GM12878 (cell line): Measurements from ENCODE around the gene TACR2. TPM values are rescaled to one million over a fixed set of nuclear protein-coding genes. Genes with fewer than 3 reads are reported as not detected.

Experiments
- ATAC-seq: fragments of 200-7000 bp; cut with Tn5 transposase; 3 replicates; pipeline ENCODE4 v1.9.1; 2020; ENCODE audit warnings: mild to moderate bottlenecking, moderate library complexity
- BruUV-seq: library from RNA; stranded (reverse); fragments of 400-500 nt; replicated peaks from 2 replicates; lab custom pipeline; 2021; lab: Mats Ljungman, UMichigan
- CTCF ChIA-PET: fragments of 300-600 bp; sonication (Branson Sonifier 250); formaldehyde crosslinking; extraction: SDS; loops from one replicate; lab custom pipeline; 2021; ENCODE audit warnings: inconsistent platforms; lab: Yijun Ruan, JAX
- POLR2A ChIA-PET: fragments of 350-600 bp; formaldehyde crosslinking; extraction: SDS; loops from one replicate; lab custom pipeline; 2021; ENCODE audit warnings: inconsistent platforms; lab: Charles Lee
- RAD21 ChIA-PET: fragments of 300-600 bp; sonication (Branson Sonifier 250); formaldehyde crosslinking; loops from one replicate; lab custom pipeline; 2023; ENCODE audit warnings: antibody characterized with exemption; ENCODE audit not compliant: unreplicated experiment; lab: Charles Lee
- SMC1A ChIA-PET: fragments of 300-600 bp; sonication (Branson Sonifier 250); formaldehyde crosslinking; loops from one replicate; lab custom pipeline; 2023; ENCODE audit not compliant: unreplicated experiment, uncharacterized antibody; lab: Charles Lee
- DNase-seq: peaks from one replicate; pipeline ENCODE4 v3.0.0-alpha.2; 2011; ENCODE audit warnings: low read depth, low spot score
- FAIRE-seq: peaks from 3 replicates; lab custom pipeline; 2011; peaks lifted over from hg19 to GRCh38; lab: Jason Lieb, UNC
- H2AFZ ChIP-seq: 2 replicates; pipeline ENCODE4 v1.6.0; 2011; ENCODE audit warnings: low read depth, low read length, control low read depth; ENCODE audit not compliant: control insufficient read depth
- H3K27ac ChIP-seq: 2 replicates; pipeline ENCODE4 v1.5.1; 2011; ENCODE audit warnings: control low read depth; ENCODE audit not compliant: control insufficient read depth, insufficient read depth
- H3K27me3 ChIP-seq, 2 experiments: replicated peaks in 1 of 2; 2 replicates each; pipeline versions ENCODE4 v1.6.0 to v1.6.1; 2011; ENCODE audit warnings: low read length in 1 of 2; ENCODE audit not compliant: control insufficient read depth in 2 of 2, insufficient read depth in 2 of 2
- H3K36me3 ChIP-seq, 2 experiments: 2 replicates each; pipeline ENCODE4 v1.5.1; 2011; ENCODE audit warnings: low read length in 1 of 2; ENCODE audit not compliant: control insufficient read depth in 2 of 2, insufficient read depth in 2 of 2
- H3K4me1 ChIP-seq: 2 replicates; pipeline ENCODE4 v1.6.1; 2011; ENCODE audit warnings: mild to moderate bottlenecking, low read length, moderate library complexity, mixed read lengths; ENCODE audit not compliant: control insufficient read depth, insufficient read depth
- H3K4me2 ChIP-seq: 2 replicates; pipeline ENCODE4 v1.6.0; 2011; ENCODE audit warnings: control low read depth; ENCODE audit not compliant: control insufficient read depth, insufficient read depth
- H3K4me3 ChIP-seq: fragments of 200-600 bp; sonication (generic); 2 replicates; pipeline ENCODE4 v1.5.1; 2016
- H3K79me2 ChIP-seq: 2 replicates; pipeline ENCODE4 v1.6.0; 2011; ENCODE audit warnings: low read length; ENCODE audit not compliant: control insufficient read depth, insufficient read depth
- H3K9ac ChIP-seq: 2 replicates; pipeline ENCODE4 v1.8.0; 2011; ENCODE audit warnings: low read length, control low read depth, mixed read lengths; ENCODE audit not compliant: control insufficient read depth, insufficient read depth
- H3K9me3 ChIP-seq: replicated peaks from 3 replicates; pipeline ENCODE4 v1.5.1; 2011; ENCODE audit warnings: mild to moderate bottlenecking, low read length; ENCODE audit not compliant: control insufficient read depth, insufficient read depth
- H4K20me1 ChIP-seq: 2 replicates; pipeline ENCODE4 v1.6.0; 2011; ENCODE audit not compliant: control insufficient read depth, insufficient read depth
- ESRRA ChIP-seq: IDR thresholded peaks from 2 replicates; pipeline ENCODE4 v1.6.1; 2012; ENCODE audit warnings: mild to moderate bottlenecking, low read length, improper control_type of control experiment
- MXI1 ChIP-seq: fragments of 150-350 bp; IDR thresholded peaks from 2 replicates; pipeline ENCODE4 v1.6.1; 2011; ENCODE audit warnings: low read depth, mild to moderate bottlenecking, inconsistent platforms, low read length, improper control_type of control experiment
- NKRF ChIP-seq: fragments of 450-650 bp; conservative IDR thresholded peaks from 2 replicates; pipeline ENCODE4 v1.6.1; 2017; ENCODE audit warnings: mild to moderate bottlenecking, moderate library complexity
- RBBP5 ChIP-seq: fragments of 200-600 bp; sonication (generic); conservative IDR thresholded peaks from 2 replicates; pipeline ENCODE4 v1.6.1; 2016
- RCOR1 ChIP-seq: conservative IDR thresholded peaks from 2 replicates; pipeline ENCODE4 v1.6.1; 2012; ENCODE audit warnings: low read depth, low read length, improper control_type of control experiment
- RELB ChIP-seq: fragments of 450-650 bp; IDR thresholded peaks from 2 replicates; pipeline ENCODE4 v1.6.1; 2017; ENCODE audit warnings: low read depth, mild to moderate bottlenecking, moderate library complexity
- SUZ12 ChIP-seq: fragments of 200-600 bp; sonication (generic); IDR thresholded peaks from one replicate; pipeline ENCODE4 v1.6.1; 2018; ENCODE audit warnings: antibody characterized with exemption, mild to moderate bottlenecking; ENCODE audit not compliant: unreplicated experiment
- WGBS: methylation state at CpG from one replicate; pipeline ENCODE4 v1.1.6; 2016; ENCODE audit warnings: low lambda C conversion rate; ENCODE audit not compliant: insufficient replicate concordance, insufficient coverage; ENCODE audit errors: missing lambda C conversion rate; 5-methylcytosine and 5-hydroxymethylcytosine counted together
- in situ Hi-C: fragments of 300-500 bp; cut with MboI; formaldehyde crosslinking; loops from 9 replicates; pipeline ENCODE4 v1.14.3; 2018; ENCODE audit warnings: mixed read lengths
- intact Hi-C: fragments of 100-400 bp; cut with micrococcal nuclease; formaldehyde crosslinking; loops from one replicate; pipeline ENCODE4 v1.14.2; 2022; ENCODE audit not compliant: unreplicated experiment
- polyA plus RNA-seq, 11 experiments: library from polyadenylated mRNA; depleted of rRNA in 4 of 11; unstranded in 6 of 11; stranded (reverse) in 5 of 11; fragments of >200 nt; fragmentation: Nextera tagmentation in 4 of 11; fragmentation: Illumina TruSeq in 1 of 11; extraction: Ambion mirVana in 4 of 11; extraction: Trizol in 1 of 11; gene quantifications; 1 replicate in 1 of 11; 2 replicates in 10 of 11; pipeline versions ENCODE4 v1.2.1 to v1.2.3, GENCODE V29; 2011 to 2016; ENCODE audit warnings: inconsistent platforms in 2 of 11, missing spikeins in 2 of 11, low read depth in 1 of 11
- total RNA-seq, 4 experiments: library from RNA; depleted of rRNA in 3 of 4; stranded (reverse); fragments of >200 nt in 3 of 4; fragmentation: Illumina TruSeq in 1 of 4; extraction: Trizol in 1 of 4; gene quantifications; 2 replicates each; pipeline versions ENCODE4 v1.2.1 to v1.2.3, GENCODE V29; 2013 to 2021

The TACR2 gene
- total and polyA plus RNA-seq, 10 of the 15 experiments (the other 5 are each of a cell fraction or from before 2014, with no cell fraction given): 0.11 TPM; not detected in 9

DNA sequence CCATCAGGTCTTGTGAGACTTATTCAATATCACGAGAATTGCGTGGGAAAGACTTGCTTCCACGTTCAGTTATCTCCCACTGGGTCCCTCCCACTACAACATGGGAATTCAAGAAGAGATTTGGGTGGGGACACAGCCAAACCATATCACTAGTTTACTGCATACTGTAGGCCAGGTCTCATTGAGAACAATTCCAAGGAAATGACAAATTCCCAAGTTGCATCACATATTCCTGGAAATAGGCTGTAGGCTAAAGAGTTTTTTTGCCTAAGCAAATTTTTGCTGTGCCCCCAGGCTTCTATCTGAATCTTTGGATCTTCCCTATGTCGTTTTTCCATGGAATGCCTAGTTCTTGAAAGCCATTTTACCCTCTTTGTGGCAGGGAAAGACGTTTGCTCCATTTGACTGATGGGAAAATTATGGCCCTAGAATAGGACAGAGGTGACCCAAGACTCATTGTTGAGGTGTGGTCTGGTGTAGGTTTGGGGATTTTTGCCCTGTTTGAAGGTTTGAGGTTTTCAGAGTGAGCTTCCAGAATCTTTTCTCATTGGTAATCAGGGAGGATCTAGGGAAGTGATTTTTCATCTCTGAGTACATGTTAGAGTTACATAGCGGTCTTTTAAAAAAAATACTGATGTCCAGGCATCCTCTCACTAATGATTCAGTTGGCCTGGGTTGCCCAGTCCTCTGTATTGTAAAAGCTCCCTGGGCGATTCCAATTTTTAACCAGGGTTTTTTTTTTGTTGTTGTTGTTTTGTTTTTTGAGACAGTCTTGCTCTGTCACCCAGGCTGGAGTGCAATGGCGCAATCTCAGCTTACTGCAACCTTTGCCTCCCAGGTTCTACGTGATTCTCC, 44.4 kb downstream of the TACR2 start (continued):
- TF ChIP-seq RELB (no peak), RBBP5 (no peak), ESRRA (no peak), NKRF (no peak), SUZ12 (no peak)

DNA sequence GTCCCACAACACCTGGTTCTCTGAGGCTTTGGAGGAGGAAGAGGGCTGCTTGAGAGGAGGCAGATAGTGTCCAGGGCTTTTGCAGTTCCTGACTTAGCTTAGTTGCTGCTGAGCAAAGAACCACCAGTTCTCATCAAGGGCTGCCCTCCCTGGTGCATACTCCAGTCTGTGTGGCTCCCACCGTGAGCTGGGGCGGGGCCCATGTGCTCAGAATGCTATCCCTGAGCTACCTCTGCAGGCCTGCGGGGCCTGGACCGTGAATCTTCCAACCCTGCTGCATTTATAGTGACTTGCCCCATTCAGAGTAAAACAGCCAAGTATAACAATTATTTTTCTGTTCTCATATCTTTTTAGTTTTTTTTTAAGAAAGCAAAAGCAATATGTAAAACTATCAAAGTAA, 49.2 kb downstream of the TACR2 start:
- H3K9me3 ChIP-seq: no peaks in the 10 kb centered on the region
- no peak for DNase-seq
- no peaks in the 10 kb centered on the region for H4K20me1 ChIP-seq
- H3K4me1 ChIP-seq: no peaks in the 10 kb centered on the region
- FAIRE-seq: no peak
- peaks cover 15 to 45% of the 10 kb centered on the region in 2 experiments; a peak in 3 of 4 replicates for H3K36me3 ChIP-seq
- intact Hi-C loops (no loop called here), in situ Hi-C loops (no loop called here)
- H3K27ac ChIP-seq: no peak overlapping the region
- no peaks in the 10 kb centered on the region for H3K27me3 ChIP-seq
- SMC1A ChIA-PET: interaction anchor here (1.3 kb wide), 1 partner anchor 25 kb away, joined by 3 read pairs; no protein-coding TSS in a partner anchor
- TF ChIP-seq MXI1: no peak
- TF ChIP-seq RCOR1: no peak
- no peak for TF ChIP-seq ESRRA
- no peak overlapping the region for H3K4me3 ChIP-seq
- CTCF ChIA-PET: no interaction called here
- no peak for ATAC-seq
- RAD21 ChIA-PET: no interaction called here
- no peak overlapping the region for H2AFZ ChIP-seq
- 89% methylated on average over 4 of the region's 4 CpGs for WGBS
- POLR2A ChIA-PET: no interaction called here
- H3K79me2 ChIP-seq: no peaks in the 10 kb centered on the region
- BruUV-seq: no TSS peak
- H3K9ac ChIP-seq: no peak overlapping the region
- no peak overlapping the region for H3K4me2 ChIP-seq
